ENCODE results near the gene SCAMP3.
"Not testable (repeated sequence)": the region's sequence is repeated elsewhere in the genome, so short reads cannot be mapped to it uniquely, and the experiment has no call there.

SCAMP3 gene

GRCh38 chr1:155295183-155295941, 33.2 kb upstream of the SCAMP3 start:
- Histone ChIP-seq H3K4me3 (ENCODE audit: low read length, poor library complexity, severe bottlenecking) (no peak overlapping the region), H2AFZ (ENCODE audit: low read length) (no peak overlapping the region), H3K36me3 (ENCODE audit: insufficient read depth, low read length) (no peaks in the 10 kb centered on the region)

GRCh38 chr1:155294520-155295182, 32.5 kb upstream of the SCAMP3 start:
- Histone ChIP-seq H3K36me3 (ENCODE audit: insufficient read depth, low read length) (no peaks in the 10 kb centered on the region), H3K9ac (ENCODE audit: low read depth, low read length, poor library complexity, severe bottlenecking) (no peak overlapping the region), H3K4me1 (ENCODE audit: insufficient read depth, low read length, poor library complexity, severe bottlenecking) (no peaks in the 10 kb centered on the region), H3K9me3 (ENCODE audit: insufficient read depth, low read depth, low read length) (no peaks in the 10 kb centered on the region), H3K9me2 (replicated peaks; ENCODE audit: low read depth, low read length) (no peaks in the 10 kb centered on the region), H3K4me2 (ENCODE audit: low read depth, low read length, poor library complexity, severe bottlenecking) (no peak overlapping the region), H4K20me1 (ENCODE audit: insufficient read depth, low read length, poor library complexity, severe bottlenecking) (no peaks in the 10 kb centered on the region), H2AFZ (ENCODE audit: low read length) (no peak overlapping the region), H3K4me3 (ENCODE audit: low read length, poor library complexity, severe bottlenecking) (no peak overlapping the region), H3K79me2 (ENCODE audit: insufficient read depth, low read length) (no peaks in the 10 kb centered on the region), H3F3A (ENCODE audit: low read depth) (no peaks in the 10 kb centered on the region), H3K27me3 (ENCODE audit: insufficient read depth, low read length, poor library complexity, severe bottlenecking) (no peaks in the 10 kb centered on the region)
- TF ChIP-seq EZH2phosphoT487 (IDR thresholded peaks at IDR 0.05; ENCODE audit: borderline replicate concordance) (no peak), CTCF (conservative IDR thresholded peaks at IDR 0.05; ENCODE audit: low read length) (no peak)

More at GRCh38 chr1:155295183-155295941, 33.2 kb upstream of the SCAMP3 start:
- no peak for TF ChIP-seq CTCF (conservative IDR thresholded peaks at IDR 0.05; ENCODE audit: low read length)
- no peak for TF ChIP-seq EZH2phosphoT487 (IDR thresholded peaks at IDR 0.05; ENCODE audit: borderline replicate concordance)
- H3K27me3 ChIP-seq (ENCODE audit: insufficient read depth, low read length, poor library complexity, severe bottlenecking), result no peaks in the 10 kb centered on the region
- no peaks in the 10 kb centered on the region for H4K20me1 ChIP-seq (ENCODE audit: insufficient read depth, low read length, poor library complexity, severe bottlenecking)
- H3K79me2 ChIP-seq (ENCODE audit: insufficient read depth, low read length), result no peaks in the 10 kb centered on the region
- no peaks in the 10 kb centered on the region for H3K9me3 ChIP-seq (ENCODE audit: insufficient read depth, low read depth, low read length)
- H3K4me1 ChIP-seq (ENCODE audit: insufficient read depth, low read length, poor library complexity, severe bottlenecking), result no peaks in the 10 kb centered on the region
- no peak overlapping the region for H3K4me2 ChIP-seq (ENCODE audit: low read depth, low read length, poor library complexity, severe bottlenecking)
- H3F3A ChIP-seq (ENCODE audit: low read depth), result no peaks in the 10 kb centered on the region
- H3K9ac ChIP-seq (ENCODE audit: low read depth, low read length, poor library complexity, severe bottlenecking), result no peak overlapping the region
- H3K9me2 ChIP-seq (replicated peaks; ENCODE audit: low read depth, low read length), result no peaks in the 10 kb centered on the region

- no peak overlapping the region for H3K4me2 ChIP-seq (ENCODE audit: low read depth, low read length, poor library complexity, severe bottlenecking)
- H3K9me3 ChIP-seq (ENCODE audit: insufficient read depth, low read depth, low read length), result no peaks in the 10 kb centered on the region
- H3K4me1 ChIP-seq (ENCODE audit: insufficient read depth, low read length, poor library complexity, severe bottlenecking), result no peaks in the 10 kb centered on the region
- no peak overlapping the region for H2AFZ ChIP-seq (ENCODE audit: low read length)
- no peaks in the 10 kb centered on the region for H3K79me2 ChIP-seq (ENCODE audit: insufficient read depth, low read length)
- H3K9ac ChIP-seq (ENCODE audit: low read depth, low read length, poor library complexity, severe bottlenecking), result no peak overlapping the region
- no peaks in the 10 kb centered on the region for H4K20me1 ChIP-seq (ENCODE audit: insufficient read depth, low read length, poor library complexity, severe bottlenecking)
- no peaks in the 10 kb centered on the region for H3K27me3 ChIP-seq (ENCODE audit: insufficient read depth, low read length, poor library complexity, severe bottlenecking)
- no peak overlapping the region for H3K4me3 ChIP-seq (ENCODE audit: low read length, poor library complexity, severe bottlenecking)
- no peaks in the 10 kb centered on the region for H3K9me2 ChIP-seq (replicated peaks; ENCODE audit: low read depth, low read length)
- TF ChIP-seq EZH2phosphoT487 (IDR thresholded peaks at IDR 0.05; ENCODE audit: borderline replicate concordance), result no peak
- TF ChIP-seq CTCF (conservative IDR thresholded peaks at IDR 0.05; ENCODE audit: low read length), result no peak
- H3K36me3 ChIP-seq (ENCODE audit: insufficient read depth, low read length), result no peaks in the 10 kb centered on the region
- no peaks in the 10 kb centered on the region for H3F3A ChIP-seq (ENCODE audit: low read depth)
Measured at GRCh38 chr1:155293086-155293749, 31.1 kb upstream of the SCAMP3 start.

- H3K4me2 ChIP-seq (ENCODE audit: low read depth, low read length, poor library complexity, severe bottlenecking); H3K79me2 ChIP-seq (ENCODE audit: insufficient read depth, low read length): not testable (repeated sequence)
Measured at GRCh38 chr1:155291006-155291405, 28.8 kb upstream of the SCAMP3 start.

More at GRCh38 chr1:155291006-155291405, 28.8 kb upstream of the SCAMP3 start:
- H3F3A ChIP-seq (ENCODE audit: low read depth); H3K4me3 ChIP-seq (ENCODE audit: low read length, poor library complexity, severe bottlenecking); H3K9me2 ChIP-seq (replicated peaks; ENCODE audit: low read depth, low read length); H3K36me3 ChIP-seq (ENCODE audit: insufficient read depth, low read length); H3K4me1 ChIP-seq (ENCODE audit: insufficient read depth, low read length, poor library complexity, severe bottlenecking); H3K9ac ChIP-seq (ENCODE audit: low read depth, low read length, poor library complexity, severe bottlenecking); H3K9me3 ChIP-seq (ENCODE audit: insufficient read depth, low read depth, low read length); H3K27me3 ChIP-seq (ENCODE audit: insufficient read depth, low read length, poor library complexity, severe bottlenecking); H4K20me1 ChIP-seq (ENCODE audit: insufficient read depth, low read length, poor library complexity, severe bottlenecking); H2AFZ ChIP-seq (ENCODE audit: low read length): not testable (repeated sequence)

Measured in Loucy (cell line).